ENCODE results near the gene NOSIP.

- no peak for TF ChIP-seq REST (IDR thresholded peaks at IDR 0.05; ENCODE audit: insufficient read depth in 1 of 2, low read depth in 2 of 2, low read length in 1 of 2)
- TF ChIP-seq CTCF (IDR thresholded peaks at IDR 0.05), result no peak
Measured at GRCh38 chr19:49629659-49630058, 49.3 kb upstream of the NOSIP start.
